NB4 (cell line): ENCODE data around the gene FAM131A.

Experiments
- CTCF ChIP-seq: IDR thresholded peaks from one replicate; pipeline ENCODE4 v1.5.1; 2012; ENCODE audit warnings: low read depth, low read length
- POLR2A ChIP-seq: IDR thresholded peaks from 2 replicates; pipeline ENCODE4 v1.6.1; 2011; ENCODE audit warnings: mild to moderate bottlenecking; ENCODE audit not compliant: insufficient read length; ENCODE audit errors: extremely low read depth

GRCh38 chr3:184308744-184309143, 28.7 kb upstream of the FAM131A start:
- TF ChIP-seq POLR2A (no peak), CTCF (peak; percentile 6)
